Activated B cell treated with CpG ODN at 0.5 μM for 24 hours (primary cell): ENCODE data around the gene NUP107. TPM values are rescaled to one million over a fixed set of nuclear protein-coding genes. Genes with fewer than 3 reads are reported as not detected.

Source experiments
- ATAC-seq: fragments of 200-7000 bp; cut with Tn5 transposase; one replicate; pipeline ENCODE4 v1.10.0; 2021; ENCODE audit warnings: low read depth, mild to moderate bottlenecking, moderate library complexity
- CTCF ChIA-PET: fragments of 350-600 bp; sonication (Branson Sonifier 250); formaldehyde crosslinking; loops from one replicate; lab custom pipeline; 2021; ENCODE audit warnings: antibody characterized with exemption; lab: Charles Lee
- POLR2A ChIA-PET: fragments of 350-600 bp; sonication (Branson Sonifier 250); formaldehyde crosslinking; loops from one replicate; lab custom pipeline; 2021; ENCODE audit warnings: antibody characterized with exemption; lab: Charles Lee
- DNase-seq: peaks from one replicate; pipeline ENCODE4 v3.0.0; 2022
- H3K27ac Mint-ChIP-seq: one replicate; pipeline ENCODE4 v1.8.0; 2020; ENCODE audit warnings: mixed read lengths
- H3K27me3 Mint-ChIP-seq: one replicate; pipeline ENCODE4 v1.8.0; 2021; ENCODE audit warnings: mixed read lengths
- H3K36me3 Mint-ChIP-seq: one replicate; pipeline ENCODE4 v1.8.0; 2021; ENCODE audit warnings: low read depth, mixed read lengths
- H3K4me1 Mint-ChIP-seq: one replicate; pipeline ENCODE4 v1.8.0; 2021; ENCODE audit warnings: mixed read lengths
- H3K4me3 Mint-ChIP-seq: one replicate; pipeline ENCODE4 v1.8.0; 2020; ENCODE audit warnings: mild to moderate bottlenecking, mixed read lengths
- H3K9me3 Mint-ChIP-seq: one replicate; pipeline ENCODE4 v1.8.0; 2020; ENCODE audit warnings: mixed read lengths
- CTCF ChIP-seq: fragments of 200-600 bp; IDR thresholded peaks from one replicate; pipeline ENCODE4 v1.8.0; 2022; ENCODE audit warnings: antibody characterized with exemption, mild to moderate bottlenecking
- intact Hi-C: fragments of 100-400 bp; cut with micrococcal nuclease; formaldehyde crosslinking; loops from one replicate; pipeline ENCODE4 v1.15.1; 2024
- total RNA-seq: library from RNA; stranded (reverse); gene quantifications from 2 replicates; pipeline ENCODE4 v1.2.3, GENCODE V29; 2022

NUP107 gene
- total RNA-seq, 1 donor from 2014 or later = 90.8 TPM

GRCh38 chr12:68755536-68756243 is 68.9 kb downstream of the NUP107 start:
- DNase-seq = no peak
- Mint-ChIP-seq H3K4me1 (no peaks in the 10 kb centered on the region), H3K9me3 (no peaks in the 10 kb centered on the region), H3K36me3 (peaks cover 69% of the 10 kb centered on the region), H3K27ac (no peak overlapping the region), H3K4me3 (no peak overlapping the region), H3K27me3 (no peaks in the 10 kb centered on the region)
- intact Hi-C loops = no loop called here
- no peak for ATAC-seq
- CTCF ChIA-PET = no interaction called here
- no peak for TF ChIP-seq CTCF
- POLR2A ChIA-PET = no interaction called here

GRCh38 chr12:68759852-68760251 is 73.1 kb downstream of the NUP107 start:
- no peaks in the 10 kb centered on the region for H3K27me3 Mint-ChIP-seq
- DNase-seq (no peak), ATAC-seq (no peak)
- TF ChIP-seq CTCF = no peak
- no peak overlapping the region for H3K27ac Mint-ChIP-seq
- intact Hi-C loops = no loop called here
- no peaks in the 10 kb centered on the region for H3K4me1 Mint-ChIP-seq
- H3K9me3 Mint-ChIP-seq = no peaks in the 10 kb centered on the region
- ChIA-PET POLR2A (no interaction called here), CTCF (no interaction called here)
- H3K4me3 Mint-ChIP-seq = no peak overlapping the region
- peaks cover 65% of the 10 kb centered on the region for H3K36me3 Mint-ChIP-seq

GRCh38 chr12:68760806-68761441 is 74.1 kb downstream of the NUP107 start:
- POLR2A ChIA-PET = no interaction called here
- Mint-ChIP-seq H3K27me3 (no peaks in the 10 kb centered on the region), H3K36me3 (peaks cover 56% of the 10 kb centered on the region), H3K9me3 (no peaks in the 10 kb centered on the region), H3K4me3 (no peak overlapping the region), H3K27ac (no peak overlapping the region), H3K4me1 (no peaks in the 10 kb centered on the region)
- DNase-seq (no peak), ATAC-seq (no peak)
- intact Hi-C loops = no loop called here
- TF ChIP-seq CTCF = no peak
- CTCF ChIA-PET = no interaction called here

GRCh38 chr12:68761442-68761812 is 74.6 kb downstream of the NUP107 start:
- no peak for TF ChIP-seq CTCF
- POLR2A ChIA-PET = no interaction called here
- intact Hi-C loops = no loop called here
- H3K36me3 Mint-ChIP-seq = peaks cover 51% of the 10 kb centered on the region
- H3K4me3 Mint-ChIP-seq = no peak overlapping the region
- CTCF ChIA-PET = no interaction called here
- no peak for ATAC-seq
- no peak for DNase-seq
- no peak overlapping the region for H3K27ac Mint-ChIP-seq
- H3K9me3 Mint-ChIP-seq = no peaks in the 10 kb centered on the region
- no peaks in the 10 kb centered on the region for H3K27me3 Mint-ChIP-seq
- H3K4me1 Mint-ChIP-seq = no peaks in the 10 kb centered on the region

GRCh38 chr12:68761901-68762630 is 75.3 kb downstream of the NUP107 start:
- no peak for DNase-seq
- no peak for TF ChIP-seq CTCF
- no peaks in the 10 kb centered on the region for H3K9me3 Mint-ChIP-seq
- no peaks in the 10 kb centered on the region for H3K4me1 Mint-ChIP-seq
- POLR2A ChIA-PET = no interaction called here
- H3K27me3 Mint-ChIP-seq = no peaks in the 10 kb centered on the region
- intact Hi-C loops = no loop called here
- no peak overlapping the region for H3K27ac Mint-ChIP-seq
- CTCF ChIA-PET = no interaction called here
- H3K4me3 Mint-ChIP-seq = no peak overlapping the region
- no peak for ATAC-seq
- H3K36me3 Mint-ChIP-seq = peaks cover 50% of the 10 kb centered on the region
